Muscle layer of colon (tissue), 2 donors: Measurements from ENCODE around the gene TBC1D12.

Source experiments
- H3K27ac ChIP-seq: one replicate; pipeline ENCODE4 v1.7.0; 2013; ENCODE audit warnings: low read depth, mild to moderate bottlenecking, low read length, moderate library complexity
- H3K27me3 ChIP-seq, 2 donors: one replicate each; pipeline ENCODE4 v1.7.0; 2013; ENCODE audit warnings: low read length in 2 of 2, mild to moderate bottlenecking in 2 of 2; ENCODE audit not compliant: insufficient read depth in 2 of 2, control insufficient read depth in 1 of 2
- H3K36me3 ChIP-seq: one replicate; pipeline ENCODE4 v1.7.0; 2013; ENCODE audit warnings: mild to moderate bottlenecking, low read length; ENCODE audit not compliant: insufficient read depth
- H3K4me1 ChIP-seq: one replicate; pipeline ENCODE4 v1.7.0; 2013; ENCODE audit warnings: mild to moderate bottlenecking, low read length; ENCODE audit not compliant: insufficient read depth
- H3K4me3 ChIP-seq, 2 donors: one replicate each; pipeline ENCODE4 v1.7.0; 2013; ENCODE audit warnings: low read length in 2 of 2, low read depth in 1 of 2, mild to moderate bottlenecking in 1 of 2, moderate library complexity in 1 of 2
- H3K9ac ChIP-seq: one replicate; pipeline ENCODE4 v1.7.0; 2013; ENCODE audit warnings: low read length
- H3K9me3 ChIP-seq: one replicate; pipeline ENCODE4 v1.7.0; 2013; ENCODE audit warnings: mild to moderate bottlenecking, low read length
- donor health status: abdominal sarcoma.
- donor health status: Adenocarcinoma of cecum.

The TBC1D12 gene

DNA sequence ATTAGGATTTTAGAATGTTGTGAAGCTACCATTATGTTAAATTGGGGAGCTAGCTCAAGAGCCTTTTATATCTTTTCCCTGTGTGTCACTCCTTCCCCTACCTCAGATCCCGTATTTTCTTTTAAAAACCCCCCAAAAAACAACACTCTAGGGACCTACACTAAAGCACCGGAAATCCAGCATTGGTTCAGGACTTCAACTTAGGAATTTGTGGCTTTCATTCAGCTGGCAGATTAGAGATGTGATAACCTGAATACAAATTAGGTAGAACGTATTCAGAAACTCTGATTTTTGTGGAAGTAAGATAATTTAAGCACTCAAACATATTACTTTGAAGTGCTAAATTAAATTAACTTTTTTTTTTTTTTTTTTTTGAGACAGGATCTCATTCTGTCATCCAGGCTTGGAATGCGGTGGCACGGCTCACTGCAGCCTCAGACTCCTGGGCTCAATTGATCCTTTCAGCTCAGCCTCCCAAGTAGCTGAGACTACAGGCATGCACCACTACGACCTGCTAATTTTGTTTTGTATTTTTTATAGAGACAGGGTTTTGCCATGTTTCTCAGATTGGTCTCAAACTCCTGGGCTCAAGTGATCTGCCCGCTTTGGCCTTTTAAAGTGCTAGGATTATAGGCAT is 6.8 kb downstream of the TBC1D12 start:
- Histone ChIP-seq H3K9ac (no peak overlapping the region), H3K36me3 (no peaks in the 10 kb centered on the region), H3K4me3 (no peak overlapping the region), H3K27me3 (no peaks in the 10 kb centered on the region), H3K4me1 (peaks cover 14% of the 10 kb centered on the region), H3K27ac (no peak overlapping the region), H3K9me3 (no peaks in the 10 kb centered on the region)

DNA sequence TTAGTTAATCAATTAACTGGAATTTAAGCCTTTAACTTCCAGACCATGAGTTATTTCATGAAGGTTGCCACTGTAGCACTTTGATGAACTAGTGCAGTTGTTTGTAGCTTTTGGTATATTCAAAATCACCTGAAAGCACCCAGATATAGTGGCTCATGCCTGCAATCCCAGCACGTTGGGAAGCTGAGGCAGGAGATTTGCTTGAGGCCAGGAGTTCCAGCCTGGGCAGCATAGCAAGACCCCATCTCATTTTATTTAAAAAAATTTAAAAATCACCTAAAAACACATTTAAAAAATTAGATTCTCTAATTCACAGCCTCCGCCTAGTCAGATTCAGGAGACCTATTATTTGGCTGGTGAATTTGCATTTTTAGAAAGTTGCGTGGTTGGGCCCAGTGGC is 9.0 kb downstream of the TBC1D12 start:
- Histone ChIP-seq H3K9me3 (no peaks in the 10 kb centered on the region), H3K4me3 (no peak overlapping the region), H3K9ac (no peak overlapping the region), H3K4me1 (peaks cover 6% of the 10 kb centered on the region), H3K36me3 (no peaks in the 10 kb centered on the region), H3K27ac (no peak overlapping the region), H3K27me3 (no peaks in the 10 kb centered on the region)

DNA sequence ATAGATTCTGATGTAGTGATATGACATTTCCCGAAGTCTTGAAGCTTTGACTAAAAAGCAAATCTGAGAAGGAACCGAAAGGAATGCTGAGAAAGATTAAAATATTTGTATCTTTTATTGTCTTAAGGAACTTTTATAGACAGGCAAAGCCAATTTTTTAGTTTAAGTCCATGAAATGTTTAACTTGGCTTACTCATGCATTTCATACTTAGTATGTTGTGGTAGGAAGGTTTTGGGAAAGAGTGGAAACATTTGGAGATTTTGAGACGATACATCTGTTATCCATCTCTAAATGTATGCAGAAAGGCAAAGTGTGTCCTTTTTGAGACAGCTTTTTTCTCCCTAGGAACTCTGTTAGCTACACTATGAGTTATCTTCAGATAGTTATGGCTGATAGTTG is 10.1 kb downstream of the TBC1D12 start:
- Histone ChIP-seq H3K9ac (no peak overlapping the region), H3K4me1 (peaks cover 6% of the 10 kb centered on the region), H3K27me3 (no peaks in the 10 kb centered on the region), H3K9me3 (no peaks in the 10 kb centered on the region), H3K27ac (no peak overlapping the region), H3K4me3 (no peak overlapping the region), H3K36me3 (no peaks in the 10 kb centered on the region)

DNA sequence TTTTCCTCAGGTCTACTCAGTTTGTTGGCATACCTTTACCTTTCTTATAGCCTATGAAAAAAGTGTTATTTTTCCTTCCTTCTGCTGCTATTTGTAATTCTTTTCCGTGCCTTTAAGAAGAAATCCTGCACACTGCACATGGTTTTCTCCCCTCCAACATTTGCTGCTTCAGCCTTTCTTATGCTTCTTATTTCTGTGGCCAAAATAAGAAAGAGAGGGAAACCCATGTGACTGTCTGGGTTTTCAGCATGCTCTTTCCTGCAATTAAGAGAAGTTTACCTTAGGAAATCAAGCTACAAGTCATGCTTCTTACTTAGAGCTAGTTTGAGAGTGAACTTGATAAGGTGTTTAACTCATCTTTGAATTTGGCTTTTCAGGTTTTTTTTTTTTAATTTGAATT is 11.0 kb downstream of the TBC1D12 start:
- peaks cover 6% of the 10 kb centered on the region for H3K4me1 ChIP-seq
- H3K9me3 ChIP-seq = no peaks in the 10 kb centered on the region
- H3K9ac ChIP-seq = no peak overlapping the region
- H3K4me3 ChIP-seq = no peak overlapping the region
- H3K27me3 ChIP-seq = no peaks in the 10 kb centered on the region
- H3K27ac ChIP-seq = no peak overlapping the region
- H3K36me3 ChIP-seq = no peaks in the 10 kb centered on the region

DNA sequence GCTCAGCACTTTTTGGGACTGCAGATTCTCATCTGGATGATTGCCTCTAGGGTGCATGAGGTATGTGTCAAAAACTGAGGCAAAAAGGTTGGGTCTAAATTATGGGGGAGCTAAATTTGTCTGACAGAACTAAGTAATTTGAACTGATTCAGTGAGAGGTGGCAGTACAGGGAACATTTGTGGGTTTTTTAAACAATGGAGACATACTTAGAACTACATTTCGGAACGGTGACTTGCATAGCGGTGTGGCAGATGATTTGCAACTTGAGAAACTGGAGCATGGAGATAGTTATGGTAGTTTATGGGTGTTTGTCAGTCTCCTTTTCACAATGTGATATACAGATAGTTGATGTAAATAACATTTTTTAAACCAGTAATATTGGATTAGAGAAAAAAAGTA is 14.6 kb downstream of the TBC1D12 start:
- H3K27ac ChIP-seq = no peak overlapping the region
- no peaks in the 10 kb centered on the region for H3K9me3 ChIP-seq
- no peaks in the 10 kb centered on the region for H3K27me3 ChIP-seq
- H3K9ac ChIP-seq = no peak overlapping the region
- H3K36me3 ChIP-seq = no peaks in the 10 kb centered on the region
- H3K4me3 ChIP-seq = no peak overlapping the region
- peaks cover 6% of the 10 kb centered on the region for H3K4me1 ChIP-seq

DNA sequence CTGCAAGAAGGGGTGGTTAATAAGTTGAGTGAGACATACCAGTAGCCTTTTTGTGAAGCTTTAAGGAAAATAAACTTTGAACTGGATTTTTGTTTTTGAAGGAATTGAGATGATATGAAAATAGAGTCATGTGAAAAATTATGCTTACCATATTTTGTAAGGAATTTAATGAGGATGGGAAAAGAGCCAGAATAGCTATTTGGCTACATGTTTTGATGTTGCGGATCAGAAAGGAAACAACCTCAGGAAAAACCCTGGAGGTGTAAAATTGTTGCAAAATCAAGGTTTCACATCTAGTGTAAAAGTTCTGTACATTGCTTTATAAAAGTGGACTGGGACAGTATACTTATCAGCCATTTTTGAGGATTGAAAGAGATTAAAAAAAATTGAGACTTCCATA is 15.0 kb downstream of the TBC1D12 start:
- no peaks in the 10 kb centered on the region for H3K9me3 ChIP-seq
- no peaks in the 10 kb centered on the region for H3K36me3 ChIP-seq
- no peaks in the 10 kb centered on the region for H3K27me3 ChIP-seq
- H3K4me3 ChIP-seq = no peak overlapping the region
- H3K4me1 ChIP-seq = peaks cover 6% of the 10 kb centered on the region
- H3K27ac ChIP-seq = no peak overlapping the region
- no peak overlapping the region for H3K9ac ChIP-seq

DNA sequence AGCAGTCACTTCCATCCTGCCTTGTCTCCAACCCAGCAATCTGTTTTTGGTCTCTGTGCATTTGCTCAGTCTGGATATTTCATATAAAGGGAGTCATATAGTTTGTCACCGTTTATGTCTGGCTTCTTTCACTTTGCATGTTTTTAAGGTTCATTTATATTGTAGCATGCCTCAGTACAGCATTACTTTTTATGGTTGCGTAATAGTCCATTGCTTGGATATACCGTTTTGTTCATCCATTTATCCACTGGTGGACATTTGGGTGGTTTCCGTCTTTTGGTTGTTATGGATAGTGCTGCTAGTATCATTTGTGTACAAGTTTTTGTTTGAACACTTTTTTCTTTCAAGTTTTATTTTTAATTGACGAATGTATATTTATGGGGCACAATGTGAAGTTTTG is 18.2 kb downstream of the TBC1D12 start:
- Histone ChIP-seq H3K9me3 (no peaks in the 10 kb centered on the region), H3K27ac (no peak overlapping the region), H3K27me3 (no peaks in the 10 kb centered on the region), H3K4me3 (no peak overlapping the region), H3K36me3 (no peaks in the 10 kb centered on the region), H3K4me1 (no peaks in the 10 kb centered on the region), H3K9ac (no peak overlapping the region)

DNA sequence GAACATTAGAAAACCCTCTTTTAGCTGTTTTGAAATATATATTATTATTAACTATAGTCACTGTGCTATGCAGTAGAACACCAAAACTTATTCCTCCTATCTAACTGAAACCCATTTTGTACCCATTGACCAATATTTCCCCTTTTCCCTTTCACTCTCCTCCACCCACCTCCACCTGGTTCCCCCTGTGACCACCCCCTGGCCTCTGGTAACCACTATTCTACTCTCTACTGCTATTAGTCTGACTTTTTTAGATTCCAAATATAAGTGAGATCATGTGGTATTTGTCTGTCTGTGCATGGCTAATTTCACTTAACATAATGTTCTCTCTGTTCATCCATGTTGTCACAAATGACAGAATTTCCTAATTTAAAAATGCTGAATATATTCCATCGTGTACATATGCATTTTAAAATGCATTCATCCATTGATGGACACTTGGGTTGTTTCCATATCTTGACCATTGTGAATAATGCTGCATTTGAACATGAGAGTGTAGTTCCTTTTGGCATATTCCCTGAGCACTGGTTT is 18.7 kb downstream of the TBC1D12 start:
- Histone ChIP-seq H3K4me1 (no peaks in the 10 kb centered on the region), H3K27me3 (no peaks in the 10 kb centered on the region), H3K9ac (no peak overlapping the region), H3K4me3 (no peak overlapping the region), H3K9me3 (no peaks in the 10 kb centered on the region), H3K27ac (no peak overlapping the region), H3K36me3 (no peaks in the 10 kb centered on the region)

DNA sequence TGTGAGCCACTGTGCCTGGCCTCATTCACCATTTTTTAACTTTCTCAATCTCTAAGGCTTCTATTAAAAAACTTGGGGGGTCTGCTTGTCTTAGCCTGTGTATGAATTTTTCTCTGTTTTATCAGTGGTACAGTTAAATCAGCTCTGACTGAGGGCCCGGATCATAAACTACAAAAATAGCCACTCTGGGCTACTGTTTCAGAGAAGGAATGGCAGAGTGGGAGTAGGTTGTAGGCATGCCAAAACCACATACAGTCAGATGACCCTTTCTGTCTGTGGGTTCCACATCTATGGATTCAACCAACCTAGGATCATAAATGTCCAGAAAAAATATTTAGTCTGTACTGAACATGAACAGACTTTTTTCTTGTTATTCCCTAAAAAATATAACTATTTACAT is 21.3 kb downstream of the TBC1D12 start:
- Histone ChIP-seq H3K27ac (no peak overlapping the region), H3K4me1 (no peaks in the 10 kb centered on the region), H3K9me3 (no peaks in the 10 kb centered on the region), H3K9ac (no peak overlapping the region), H3K36me3 (no peaks in the 10 kb centered on the region), H3K27me3 (no peaks in the 10 kb centered on the region), H3K4me3 (no peak overlapping the region)

DNA sequence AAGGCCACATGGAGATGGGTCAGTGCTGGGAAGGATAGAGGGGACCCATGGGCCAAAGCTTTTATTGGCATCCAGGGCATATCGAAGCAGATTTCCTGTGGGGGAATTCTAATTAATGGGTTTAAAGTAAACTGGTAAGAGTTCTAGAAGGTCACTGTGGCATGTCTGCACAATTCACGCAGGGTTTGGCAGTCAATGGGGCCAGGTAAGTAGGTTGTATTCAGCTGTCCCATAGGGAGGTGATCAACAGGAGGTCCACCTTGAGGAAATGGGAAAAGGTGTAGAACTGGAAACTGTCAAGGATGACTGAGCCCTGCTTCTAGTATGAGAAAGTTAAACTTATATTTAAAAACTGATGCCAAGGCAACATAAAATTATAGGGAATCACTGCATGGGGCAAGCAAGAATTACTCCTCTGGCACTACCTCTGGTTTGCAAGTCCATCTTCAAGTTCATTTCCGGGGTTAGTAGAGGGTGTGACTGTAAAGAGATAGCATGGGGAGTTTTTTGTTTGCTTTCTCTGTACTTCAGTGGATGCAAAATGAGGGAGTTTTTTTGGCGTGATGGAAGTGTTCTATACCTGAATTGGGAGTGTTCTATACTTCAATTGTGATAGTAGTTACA is 22.5 kb downstream of the TBC1D12 start:
- no peaks in the 10 kb centered on the region for H3K9me3 ChIP-seq
- no peak overlapping the region for H3K27ac ChIP-seq
- no peaks in the 10 kb centered on the region for H3K36me3 ChIP-seq

DNA sequence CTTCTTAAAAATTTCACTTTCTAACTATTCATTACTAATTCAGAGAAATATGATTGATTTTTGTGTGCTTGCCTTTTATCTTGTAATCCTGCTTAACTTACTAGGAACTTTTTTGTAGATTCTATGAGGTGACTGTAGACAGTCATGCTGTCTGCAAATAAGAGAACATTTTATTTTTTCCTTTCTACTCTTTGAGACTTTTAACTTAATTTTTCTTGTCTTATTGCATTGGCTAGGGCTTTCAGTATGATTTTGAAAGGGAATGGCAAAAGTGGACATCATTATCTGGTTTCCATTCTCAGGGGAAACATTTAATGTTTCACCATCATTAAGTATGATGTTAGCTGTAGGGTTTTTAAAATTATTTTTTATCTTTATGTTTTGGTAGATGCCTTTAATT is 23.6 kb downstream of the TBC1D12 start:
- no peak overlapping the region for H3K9ac ChIP-seq
- no peak overlapping the region for H3K4me3 ChIP-seq
- H3K4me1 ChIP-seq = peaks cover 4% of the 10 kb centered on the region
- H3K36me3 ChIP-seq = no peaks in the 10 kb centered on the region
- no peaks in the 10 kb centered on the region for H3K9me3 ChIP-seq
- no peak overlapping the region for H3K27ac ChIP-seq
- H3K27me3 ChIP-seq = no peaks in the 10 kb centered on the region

More for the DNA sequence above, 22.5 kb downstream of the TBC1D12 start:
- H3K27me3 ChIP-seq = no peaks in the 10 kb centered on the region
- H3K9ac ChIP-seq = no peak overlapping the region
- no peak overlapping the region for H3K4me3 ChIP-seq
- H3K4me1 ChIP-seq = peaks cover 3% of the 10 kb centered on the region

DNA sequence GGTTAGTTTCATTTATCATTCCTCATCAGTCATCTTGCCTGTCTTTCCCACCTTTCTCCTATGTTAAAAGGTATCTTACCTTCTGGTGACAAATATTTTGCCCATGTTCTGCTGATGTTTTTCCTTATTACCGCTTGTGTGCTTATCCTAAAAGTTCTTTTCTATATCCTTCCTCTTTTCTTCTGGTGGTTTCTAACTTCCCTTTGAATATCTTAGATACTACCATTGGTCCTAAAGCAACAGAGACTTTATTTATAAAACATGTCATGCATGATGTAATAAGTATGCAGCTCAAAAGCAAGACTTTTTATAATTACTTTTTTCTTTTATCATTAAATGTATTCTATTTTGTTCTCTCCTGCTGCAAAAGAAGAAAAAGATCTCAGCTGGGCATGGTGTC is 24.8 kb downstream of the TBC1D12 start:
- Histone ChIP-seq H3K4me3 (no peak overlapping the region), H3K27me3 (no peaks in the 10 kb centered on the region), H3K27ac (no peak overlapping the region), H3K4me1 (peaks cover 4% of the 10 kb centered on the region), H3K9ac (no peak overlapping the region), H3K9me3 (no peaks in the 10 kb centered on the region), H3K36me3 (no peaks in the 10 kb centered on the region)
